Kasumi-1 (cell line): ENCODE data around the gene ADAMTS6.
"Not testable (repeated sequence)": the region's sequence is repeated elsewhere in the genome, so short reads cannot be mapped to it uniquely, and the experiment has no call there.

Experiments used
- DNase-seq, 2 experiments: peaks; one replicate each; lab custom pipeline; 2025; lab: John Stamatoyannopoulos, UW

ADAMTS6 gene

DNA sequence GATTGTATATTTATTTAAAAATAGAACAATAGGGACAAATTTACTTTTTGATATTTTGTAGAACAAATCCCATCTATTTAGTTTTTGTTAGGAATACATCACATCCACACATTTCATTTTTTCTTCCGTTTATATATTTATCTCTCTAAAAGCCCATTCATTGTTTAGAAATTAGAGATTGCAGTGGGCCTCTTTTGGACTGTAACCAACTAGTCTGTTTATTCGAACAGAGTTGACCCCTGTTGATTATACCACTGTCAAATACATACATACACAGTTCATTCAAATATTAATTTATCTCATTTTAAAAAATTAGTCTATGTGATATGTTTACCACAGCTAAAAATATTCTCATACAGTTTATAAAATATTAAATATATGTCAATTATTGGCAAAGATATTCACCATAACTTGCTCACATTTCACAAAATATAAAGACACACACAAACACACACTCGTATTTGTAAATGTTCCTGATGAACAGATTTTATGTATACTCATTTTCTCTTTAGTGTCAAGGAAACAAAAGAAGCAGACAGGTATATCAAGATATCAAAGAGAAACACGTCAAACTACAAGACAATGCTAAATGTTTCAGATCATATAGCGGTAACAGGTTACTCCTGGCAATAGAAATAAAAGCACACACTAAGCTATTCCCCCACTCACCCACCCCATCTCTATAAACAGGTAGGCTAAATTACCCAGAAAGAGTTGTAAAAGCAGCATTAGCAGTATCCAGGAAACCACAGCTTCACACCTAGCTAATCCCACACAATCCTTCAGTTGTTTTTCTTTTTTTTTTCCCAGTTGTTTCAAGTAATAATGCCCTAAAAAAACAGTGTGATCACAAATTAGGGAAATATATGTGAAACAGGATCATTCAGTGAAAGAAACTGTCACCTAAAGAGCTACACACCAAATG, 283.9 kb downstream of the ADAMTS6 start:
- DNase-seq = no peak

DNA sequence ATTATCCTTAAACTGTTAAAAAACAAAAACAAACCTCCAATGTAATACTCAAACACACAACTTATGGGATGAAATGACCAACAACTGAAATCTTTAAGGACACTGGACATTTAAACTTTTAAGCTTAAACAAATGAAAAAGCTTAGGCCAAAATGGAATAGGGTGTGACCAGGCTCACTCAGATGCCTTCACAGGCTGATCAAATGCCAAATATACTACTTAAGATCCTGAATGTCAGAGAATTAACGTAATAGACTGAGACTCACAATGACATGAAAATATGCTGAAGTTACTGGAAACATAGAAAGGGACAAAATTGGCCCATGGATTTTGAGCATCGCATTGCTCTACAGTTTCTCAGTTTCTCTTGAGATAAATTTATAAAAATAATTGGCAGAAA, 286.8 kb downstream of the ADAMTS6 start:
- DNase-seq = no peak

DNA sequence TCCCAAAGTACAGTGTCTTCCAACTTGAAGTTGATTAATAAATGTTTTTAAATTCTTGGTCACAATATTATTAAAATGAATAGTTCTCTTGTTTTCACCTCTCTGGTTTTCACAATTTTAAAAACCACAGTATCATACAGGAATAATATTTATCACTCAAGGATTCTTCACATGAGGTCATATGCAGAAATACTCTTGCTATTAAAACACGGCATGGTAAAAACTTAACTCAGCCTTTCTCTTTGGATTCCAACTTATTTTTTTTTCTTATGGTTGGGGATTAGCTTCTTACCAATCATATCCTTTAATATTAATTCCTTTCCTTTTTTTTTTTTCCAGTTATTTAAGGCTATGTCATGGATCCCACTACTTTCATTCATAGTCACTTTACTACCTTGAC, 289.4 kb downstream of the ADAMTS6 start:
- no peak for DNase-seq

DNA sequence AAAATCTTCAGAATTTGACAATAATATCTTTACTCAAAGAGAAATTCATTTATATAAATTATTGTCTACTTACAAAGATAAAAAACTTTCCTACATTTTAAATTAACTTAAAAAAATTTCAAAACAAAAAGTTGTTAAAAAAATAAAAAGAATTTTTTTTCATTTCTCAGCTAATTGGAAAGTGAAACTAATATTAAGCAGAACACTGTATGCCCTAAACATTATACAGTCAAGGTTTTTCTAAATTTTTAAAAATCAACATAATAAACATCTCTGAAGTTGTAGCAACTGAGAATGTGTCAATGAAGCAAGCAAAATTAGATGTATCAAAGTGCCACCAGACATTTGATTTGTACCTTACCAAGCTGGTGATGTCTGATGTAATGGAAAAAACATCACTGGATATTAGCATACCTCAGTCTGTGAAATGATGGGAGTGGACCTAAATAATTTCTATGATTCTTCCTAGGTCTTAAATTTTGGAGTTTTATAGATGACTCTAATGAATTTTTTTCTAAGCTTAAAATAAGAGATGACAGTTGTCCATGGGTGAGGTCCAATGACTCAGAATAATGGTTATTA, 290.1 kb downstream of the ADAMTS6 start:
- no peak for DNase-seq

DNA sequence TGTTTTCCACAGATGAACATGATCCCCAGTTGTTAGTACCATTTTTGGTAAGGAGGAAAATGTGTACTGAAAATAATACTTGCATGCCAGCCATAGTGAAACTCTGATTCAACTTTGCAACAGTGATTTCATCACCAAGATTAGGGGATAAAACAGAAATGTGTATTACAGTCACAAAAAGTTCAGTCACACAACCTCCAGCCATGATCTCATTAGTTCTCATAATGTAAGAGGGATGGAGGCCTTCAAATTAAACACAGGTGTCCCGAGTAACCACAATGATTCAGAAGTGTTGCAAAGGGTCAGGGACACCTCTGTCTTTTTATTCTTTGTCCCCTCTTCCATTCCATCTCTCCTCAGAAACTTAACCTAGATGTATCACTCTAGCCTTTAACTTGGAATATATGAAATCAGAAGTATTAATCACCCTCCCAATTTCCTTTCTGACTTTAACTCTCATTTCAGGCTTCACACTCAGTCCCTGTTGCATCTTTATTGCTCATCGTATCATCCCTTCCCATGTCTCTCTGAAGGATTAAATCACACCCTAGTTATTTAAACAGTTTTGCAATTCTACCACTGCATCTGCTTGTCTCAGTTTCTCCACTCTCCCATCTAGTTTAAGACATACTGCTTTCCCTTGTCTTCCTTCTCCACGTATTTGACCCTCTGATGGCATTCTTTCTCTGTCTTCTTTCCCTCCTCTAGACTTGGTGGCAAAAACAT, 291.2 kb downstream of the ADAMTS6 start:
- DNase-seq = no peak

DNA sequence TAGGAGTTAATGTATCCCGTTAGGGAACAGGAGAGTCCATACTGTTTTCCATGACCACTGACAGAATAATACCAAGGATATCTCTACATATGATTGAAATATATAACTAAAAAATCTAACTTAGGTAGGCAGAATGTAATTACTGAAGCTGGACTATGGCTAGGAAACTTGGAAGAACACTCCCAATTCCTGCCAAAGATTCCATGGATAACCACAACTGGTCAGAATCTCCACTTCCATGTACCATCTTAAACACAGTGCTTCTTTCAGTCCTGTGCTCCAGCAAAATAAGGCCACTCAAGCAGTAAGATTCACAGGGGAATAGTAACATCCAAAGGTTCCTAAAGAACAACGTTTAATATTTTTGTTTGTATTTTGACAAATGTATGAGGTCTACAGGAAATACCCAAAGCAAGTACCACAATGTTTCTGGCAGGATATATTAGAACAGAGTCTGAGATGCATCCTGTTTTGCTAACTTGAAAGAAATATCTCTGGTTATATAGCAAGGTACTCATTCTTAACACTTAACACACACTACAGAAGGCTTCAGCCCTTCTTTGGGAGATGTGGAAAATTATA, 295.0 kb downstream of the ADAMTS6 start:
- DNase-seq = no peak

DNA sequence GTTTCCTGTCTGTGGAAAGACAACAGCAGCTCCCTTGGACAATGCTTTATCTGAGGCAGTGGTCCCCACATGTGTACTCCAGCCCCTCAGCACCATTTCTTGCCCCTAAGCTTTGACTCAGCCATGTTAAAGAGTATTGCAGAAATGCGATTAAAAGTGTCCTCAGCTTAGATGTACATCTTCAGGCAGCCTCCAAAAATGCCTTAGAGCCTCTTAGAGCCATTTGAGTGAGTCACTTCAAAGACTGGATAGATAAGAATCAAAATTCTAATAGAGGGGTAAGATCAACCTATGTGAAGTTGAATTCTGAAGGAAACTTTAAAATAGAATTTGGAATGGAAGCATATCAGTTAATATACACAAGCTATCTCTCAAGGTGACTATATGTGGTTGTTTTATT, 296.3 kb downstream of the ADAMTS6 start:
- no peak for DNase-seq

DNA sequence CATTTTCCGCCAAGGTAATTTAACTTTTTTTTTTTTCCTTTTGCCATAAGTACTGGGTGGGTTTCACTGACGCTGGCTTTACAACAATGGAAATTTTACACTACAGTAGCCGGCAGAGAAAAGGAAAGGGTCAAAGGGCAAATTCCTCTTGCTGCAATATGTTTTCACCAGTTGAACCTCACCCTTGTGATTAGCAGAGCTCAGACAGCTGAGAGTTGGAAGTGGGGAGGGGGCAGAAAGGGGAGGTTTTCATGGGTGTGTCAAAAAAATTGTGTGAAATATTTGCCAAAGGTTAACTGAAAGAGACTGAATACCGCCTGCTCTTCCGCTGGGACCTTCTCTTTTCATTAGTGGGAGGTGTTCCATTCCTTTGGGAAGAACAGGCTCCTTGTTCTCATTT, 296.9 kb downstream of the ADAMTS6 start:
- DNase-seq = no peak

DNA sequence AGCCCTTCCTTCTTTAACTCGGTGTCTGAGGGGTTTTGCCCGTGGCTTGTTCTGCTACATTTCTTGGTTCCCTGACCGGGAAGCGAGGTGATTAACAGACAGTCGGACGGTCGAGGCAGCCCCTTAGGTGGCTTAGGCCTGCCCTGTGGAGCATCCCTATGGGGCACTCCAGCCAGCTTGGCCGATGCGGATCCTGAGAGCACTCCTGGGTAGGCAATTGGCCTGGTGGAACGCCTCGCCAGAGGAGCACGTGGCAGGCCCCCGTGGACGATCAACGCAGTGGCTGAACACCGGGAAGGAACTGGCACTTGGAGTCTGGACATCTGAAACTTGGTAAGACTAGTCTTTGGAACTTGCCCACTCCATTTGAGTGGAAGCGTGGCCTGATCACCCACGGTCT, 307.5 kb downstream of the ADAMTS6 start:
- not testable (repeated sequence) for DNase-seq

DNA sequence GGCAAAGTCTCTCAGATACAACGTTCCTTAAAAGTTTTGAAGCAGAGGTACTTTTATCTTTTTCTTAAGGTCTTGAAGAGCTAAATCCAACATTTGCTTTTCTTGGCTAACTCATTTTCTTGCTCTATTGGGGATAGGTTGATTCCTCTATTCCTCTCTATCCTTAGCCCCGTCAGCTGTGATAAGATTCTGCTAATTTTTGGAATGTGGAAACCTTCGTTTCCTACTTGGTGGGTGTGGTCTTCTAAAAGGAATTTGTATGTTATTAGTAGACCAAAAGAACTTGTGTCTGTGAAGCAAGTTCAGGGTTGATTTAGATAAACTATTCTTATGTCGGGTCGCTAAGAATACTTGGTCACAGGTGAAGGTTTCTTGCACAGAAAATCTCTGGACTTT, 308.6 kb downstream of the ADAMTS6 start:
- DNase-seq = no peak

DNA sequence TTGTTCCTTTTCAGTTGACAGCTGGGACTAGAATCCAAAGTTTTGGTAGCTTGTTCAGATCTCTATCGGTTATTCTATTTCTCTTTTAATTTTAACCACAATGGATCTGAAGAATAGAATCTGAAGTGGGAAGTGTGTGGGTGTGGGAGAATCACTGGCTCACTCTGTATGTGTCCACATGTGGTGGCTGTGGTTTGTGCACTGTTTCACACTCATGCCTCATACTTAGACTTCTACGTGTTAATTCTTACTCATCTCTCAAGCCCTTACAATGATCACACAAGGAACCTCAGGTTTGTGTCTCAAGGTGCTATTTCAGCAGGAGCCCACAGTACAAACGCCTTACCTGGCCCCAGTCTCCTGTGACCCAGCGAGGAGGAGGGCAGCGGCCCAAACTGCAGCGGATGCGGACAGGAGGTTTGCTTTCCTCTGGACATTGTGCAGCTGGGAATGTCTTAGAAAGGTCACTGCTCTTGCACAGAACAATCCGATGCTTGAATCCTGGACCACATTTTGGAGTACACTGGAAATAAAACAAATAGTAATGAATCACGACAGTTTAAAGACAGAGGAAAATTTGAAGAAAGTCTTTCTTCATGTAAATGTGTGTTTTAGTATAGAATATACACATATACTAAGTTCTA, 309.1 kb downstream of the ADAMTS6 start:
- DNase-seq = no peak

DNA sequence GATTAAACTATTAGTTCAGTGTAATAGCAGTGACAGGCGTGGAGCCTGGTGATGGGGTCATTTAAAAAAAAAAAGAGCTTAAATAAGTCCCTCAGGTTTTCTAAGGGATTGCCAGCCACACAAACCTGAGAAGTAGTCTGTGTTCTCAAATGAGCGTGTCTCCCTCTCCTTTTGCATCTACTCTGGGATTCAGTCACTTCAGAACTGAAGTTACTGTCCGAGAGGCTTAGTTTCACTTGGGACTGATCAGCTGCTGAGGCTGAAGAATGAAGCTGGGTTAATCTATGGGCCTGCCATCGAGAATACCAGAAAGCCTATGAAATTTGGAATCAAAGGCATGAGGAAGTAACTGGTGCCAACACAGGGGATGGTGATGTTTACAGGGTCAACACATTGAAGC, 310.1 kb downstream of the ADAMTS6 start:
- DNase-seq = no peak

DNA sequence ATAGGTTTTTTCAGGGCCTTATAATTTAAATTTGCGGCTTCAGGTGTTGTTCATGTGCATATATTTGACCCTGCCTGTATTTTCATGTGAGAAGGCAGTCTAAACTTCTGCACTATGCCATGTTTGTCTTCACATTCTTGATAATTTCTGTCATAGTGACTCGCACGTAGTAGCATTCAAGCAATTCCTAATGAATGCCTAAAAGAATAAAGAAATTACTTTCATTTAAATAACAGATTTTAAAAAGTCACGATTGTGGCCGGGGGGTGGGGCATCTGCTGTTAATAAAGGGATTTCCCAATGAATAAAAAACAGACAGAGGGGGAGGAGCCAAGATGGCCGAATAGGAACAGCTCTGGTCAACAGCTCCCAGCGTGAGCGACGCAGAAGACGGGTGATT, 318.0 kb downstream of the ADAMTS6 start:
- DNase-seq = no peak

DNA sequence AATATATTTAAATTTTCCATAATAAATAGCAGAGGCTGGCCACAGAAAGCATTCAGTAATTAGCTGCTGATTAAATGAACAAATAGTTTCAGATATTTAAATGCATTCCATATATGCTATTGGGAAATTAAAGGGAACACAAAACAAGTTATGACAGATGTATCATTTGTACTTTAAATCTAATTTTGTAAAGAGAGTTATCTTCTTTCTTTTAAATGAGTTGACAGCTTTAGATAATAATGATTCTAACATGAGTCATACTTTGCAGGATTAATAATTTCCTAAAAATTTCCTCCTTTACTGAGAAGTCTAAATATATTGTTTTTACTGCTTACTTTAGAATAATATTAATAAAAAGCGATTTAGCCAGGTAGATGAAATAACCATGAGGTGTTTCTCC, 320.1 kb downstream of the ADAMTS6 start:
- no peak for DNase-seq

DNA sequence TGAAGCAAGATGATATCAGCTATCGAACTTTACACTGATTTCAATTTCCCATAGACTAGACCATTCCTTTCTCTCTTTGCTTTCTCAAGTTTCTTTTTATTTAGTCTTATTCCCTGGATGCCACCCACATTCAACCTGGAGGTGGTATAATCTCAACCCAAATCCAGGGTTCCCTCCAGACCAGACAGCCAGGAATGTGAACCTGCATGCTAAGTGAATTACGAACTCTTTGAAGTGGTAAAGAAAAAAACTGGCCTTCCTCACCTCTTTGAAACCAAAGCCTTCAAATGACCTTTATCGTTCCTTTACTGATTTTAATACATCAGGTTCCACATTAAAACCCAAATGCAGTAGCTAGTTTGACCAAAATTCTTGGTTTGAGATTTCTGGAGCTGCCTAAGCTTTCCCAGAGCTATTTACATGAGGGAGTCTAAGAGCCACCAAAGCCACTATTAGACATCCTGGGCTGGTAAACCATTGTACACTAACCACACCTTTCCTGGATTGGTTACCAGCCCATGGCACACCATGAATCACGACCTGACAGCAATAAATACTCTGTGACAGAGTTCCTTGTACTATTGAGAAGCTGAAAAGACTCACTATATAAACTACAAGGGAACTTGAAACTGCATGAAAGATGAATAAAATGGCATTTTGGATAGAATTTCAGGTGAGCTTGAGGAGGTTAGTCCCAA, 323.7 kb downstream of the ADAMTS6 start:
- no peak for DNase-seq

DNA sequence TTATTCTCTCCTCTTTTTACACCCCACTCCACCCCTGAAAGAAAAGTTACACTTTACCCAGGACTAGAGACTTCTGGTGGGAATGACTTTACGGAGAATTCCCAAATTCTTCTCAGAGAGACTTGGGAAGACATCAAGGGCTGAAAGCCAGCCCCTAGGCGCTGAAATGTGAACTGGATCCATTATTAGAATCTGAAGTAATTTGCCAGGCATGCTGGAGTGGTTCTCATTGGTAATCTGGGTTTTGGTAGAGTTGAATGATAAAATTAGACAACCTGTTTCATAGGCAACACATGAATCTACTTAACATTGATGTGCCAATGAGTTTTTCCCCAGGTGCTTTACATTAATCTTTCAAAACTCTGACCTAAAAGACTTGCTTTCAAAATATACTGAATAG, 324.8 kb downstream of the ADAMTS6 start:
- no peak for DNase-seq

DNA sequence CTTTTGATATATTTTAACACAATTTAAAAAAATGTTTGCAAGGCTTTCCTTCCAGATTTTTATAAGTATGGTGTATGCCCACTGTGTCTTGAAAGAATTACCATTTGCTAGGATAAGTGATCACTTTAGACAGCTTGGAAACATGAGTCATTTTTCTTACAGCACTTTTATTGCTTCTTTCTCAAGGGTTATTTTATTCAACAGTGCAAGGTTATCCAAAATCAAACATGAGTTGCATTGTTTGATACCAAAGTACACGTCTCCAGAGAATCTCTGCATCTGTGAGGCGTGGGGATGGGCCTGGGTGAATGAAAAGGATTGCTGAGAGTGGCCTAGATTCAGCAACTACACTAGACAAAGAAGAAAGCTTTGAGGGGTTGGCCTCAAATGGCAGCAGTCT, 329.6 kb downstream of the ADAMTS6 start:
- DNase-seq = no peak

DNA sequence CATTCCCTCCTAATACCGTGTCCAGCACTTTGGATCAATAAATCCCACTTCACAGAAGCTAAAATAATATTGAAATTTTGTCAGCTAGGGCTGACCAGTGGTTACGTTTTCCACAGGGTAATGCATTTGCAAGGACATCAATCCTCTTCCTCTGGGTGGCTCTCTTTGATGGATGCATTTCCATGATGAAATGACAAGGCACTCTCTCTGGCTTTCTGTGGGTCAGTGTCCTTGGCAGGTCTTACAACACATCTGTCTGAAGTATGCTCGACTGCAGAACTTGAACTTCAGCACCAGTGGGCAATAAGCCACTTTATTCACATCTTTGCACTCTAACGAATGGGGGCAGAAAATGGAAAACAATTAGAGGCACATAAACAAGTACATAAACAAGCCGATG, 330.1 kb downstream of the ADAMTS6 start:
- DNase-seq = no peak

DNA sequence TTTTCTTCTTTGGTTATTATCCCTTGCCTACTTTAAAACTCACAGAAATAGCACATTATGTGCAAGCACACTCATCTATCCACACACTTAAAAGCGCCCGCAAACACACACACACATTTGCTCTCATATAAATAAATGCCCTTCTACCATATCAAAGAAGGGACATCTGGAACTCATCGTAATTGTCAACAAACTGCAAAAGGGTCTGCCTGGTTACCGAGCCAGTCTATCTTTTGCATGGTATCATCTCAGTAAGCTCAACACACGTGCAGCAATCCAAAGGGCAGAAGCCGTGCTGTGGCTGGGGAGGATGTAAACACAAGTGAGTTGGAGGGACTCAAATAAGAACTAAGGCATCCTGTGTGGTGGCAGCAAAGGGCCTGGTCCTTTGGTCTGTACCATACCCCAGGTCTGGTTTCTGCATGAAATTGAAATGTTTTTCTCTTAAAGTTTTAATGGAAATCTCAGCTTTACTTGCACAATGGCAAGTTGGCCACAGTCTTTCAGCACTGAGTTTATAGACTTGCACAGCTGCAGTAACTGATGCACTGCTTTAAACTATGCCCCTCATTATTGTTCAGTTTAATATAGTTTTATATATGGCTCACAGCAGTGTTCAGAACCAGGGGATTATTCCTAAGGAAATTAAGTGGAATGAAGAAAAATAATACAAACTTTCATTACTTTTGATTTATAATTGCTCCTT, 331.0 kb downstream of the ADAMTS6 start:
- DNase-seq = no peak

DNA sequence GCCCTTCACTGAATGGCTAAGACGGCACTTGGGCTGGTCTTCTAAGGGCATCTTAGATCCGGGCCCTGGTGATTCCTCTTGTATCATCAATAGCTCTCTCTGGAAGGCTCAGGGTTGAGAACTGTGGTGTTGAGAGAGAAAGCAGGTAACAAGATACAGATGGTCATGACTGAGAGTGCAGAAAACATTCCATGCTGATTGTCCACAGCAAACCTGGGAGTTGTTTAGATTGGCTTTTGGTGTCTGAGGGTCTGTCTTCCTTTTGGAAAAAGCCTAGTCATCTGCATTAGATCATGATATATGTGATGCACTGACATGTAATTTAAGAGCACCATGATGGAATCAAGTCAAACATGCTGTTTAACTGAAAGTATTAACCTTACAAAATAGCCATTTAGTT, 331.9 kb downstream of the ADAMTS6 start:
- no peak for DNase-seq
